HepG2 (cell line): ENCODE data around the gene RINL. TPM values are rescaled to one million over a fixed set of nuclear protein-coding genes. Genes with fewer than 3 reads are reported as not detected.

Experiments
- DPF2 ChIP-seq: sonication (generic); formaldehyde crosslinking; IDR thresholded peaks from 2 replicates; pipeline ENCODE4 v1.4.0; 2020; ENCODE audit warnings: mild to moderate bottlenecking, low read depth, missing genetic modification reagents, borderline replicate concordance
- HOMEZ ChIP-seq: IDR thresholded peaks from 2 replicates; pipeline ENCODE4 v1.6.1; 2016; ENCODE audit warnings: low read depth
- ISX ChIP-seq: sonication (generic); formaldehyde crosslinking; conservative IDR thresholded peaks from 2 replicates; pipeline ENCODE4 v1.5.0; 2020; ENCODE audit warnings: missing genetic modification reagents
- NKX3-1 ChIP-seq: sonication (generic); formaldehyde crosslinking; IDR thresholded peaks from 2 replicates; pipeline ENCODE4 v1.5.0; 2020; ENCODE audit warnings: missing genetic modification reagents
- NRL ChIP-seq: sonication (generic); formaldehyde crosslinking; IDR thresholded peaks from 2 replicates; pipeline ENCODE4 v1.5.0; 2020; ENCODE audit warnings: missing genetic modification reagents, mild to moderate bottlenecking, moderate library complexity, borderline replicate concordance
- PAWR ChIP-seq: sonication (generic); formaldehyde crosslinking; IDR thresholded peaks from 2 replicates; pipeline ENCODE4 v1.4.0; 2020; ENCODE audit warnings: missing genetic modification reagents, mild to moderate bottlenecking, borderline replicate concordance
- PAX8 ChIP-seq: sonication (generic); formaldehyde crosslinking; IDR thresholded peaks from 2 replicates; pipeline ENCODE4 v1.8.0; 2022; ENCODE audit warnings: mild to moderate bottlenecking, missing genetic modification reagents, borderline replicate concordance
- TCF7 ChIP-seq: sonication (generic); IDR thresholded peaks from 2 replicates; pipeline ENCODE4 v1.6.1; 2016; ENCODE audit warnings: antibody characterized with exemption, low read depth
- TFDP2 ChIP-seq: sonication (generic); formaldehyde crosslinking; IDR thresholded peaks from 2 replicates; pipeline ENCODE4 v1.4.0; 2020; ENCODE audit warnings: missing genetic modification reagents
- TSC22D2 ChIP-seq: sonication (generic); formaldehyde crosslinking; IDR thresholded peaks from 2 replicates; pipeline ENCODE4 v1.5.1; 2020; ENCODE audit warnings: missing genetic modification reagents, mild to moderate bottlenecking, borderline replicate concordance
- ZNF232 ChIP-seq: sonication (generic); formaldehyde crosslinking; IDR thresholded peaks from 2 replicates; pipeline ENCODE4 v1.4.0; 2020; ENCODE audit warnings: missing genetic modification reagents, borderline replicate concordance
- ZNF282 ChIP-seq: fragments of 450-650 bp; IDR thresholded peaks from 2 replicates; pipeline ENCODE4 v1.6.1; 2018; ENCODE audit not compliant: partially characterized antibody
- ZNF317 ChIP-seq: sonication (generic); formaldehyde crosslinking; IDR thresholded peaks from 2 replicates; pipeline ENCODE4 v1.5.0; 2020; ENCODE audit warnings: mild to moderate bottlenecking, missing genetic modification reagents
- ZNF367 ChIP-seq: sonication (generic); formaldehyde crosslinking; IDR thresholded peaks from 2 replicates; pipeline ENCODE4 v1.4.0; 2020; ENCODE audit warnings: missing genetic modification reagents, borderline replicate concordance
- ZNF441 ChIP-seq: sonication (generic); formaldehyde crosslinking; IDR thresholded peaks from 2 replicates; pipeline ENCODE4 v1.7.0; 2021; ENCODE audit warnings: missing genetic modification reagents, borderline replicate concordance
- ZNF605 ChIP-seq: sonication (generic); formaldehyde crosslinking; IDR thresholded peaks from 2 replicates; pipeline ENCODE4 v1.8.0; 2022; ENCODE audit warnings: mild to moderate bottlenecking, missing genetic modification reagents
- ZNF777 ChIP-seq: sonication (generic); formaldehyde crosslinking; IDR thresholded peaks from 2 replicates; pipeline ENCODE4 v1.4.0; 2020; ENCODE audit warnings: missing genetic modification reagents
- ZSCAN12 ChIP-seq: sonication (generic); formaldehyde crosslinking; IDR thresholded peaks from 2 replicates; pipeline ENCODE4 v1.9.0; 2021; ENCODE audit warnings: mild to moderate bottlenecking, missing genetic modification reagents
- ZSCAN31 ChIP-seq: sonication (generic); formaldehyde crosslinking; IDR thresholded peaks from 2 replicates; pipeline ENCODE4 v1.5.0; 2020; ENCODE audit warnings: low read depth, mild to moderate bottlenecking, missing genetic modification reagents
- ZSCAN9 ChIP-seq: IDR thresholded peaks from 2 replicates; pipeline ENCODE4 v1.6.1; 2016; ENCODE audit warnings: borderline replicate concordance
- polyA plus RNA-seq, 8 experiments: library from polyadenylated mRNA; depleted of rRNA in 3 of 8; stranded (reverse) in 7 of 8; unstranded in 1 of 8; fragments of >200 nt; fragmentation: Illumina TruSeq in 4 of 8; extraction: Trizol in 4 of 8; gene quantifications; 2 replicates each; pipeline versions ENCODE4 v1.2.1 to v1.2.3, GENCODE V29; 2011 to 2016; ENCODE audit warnings: low read depth in 4 of 8, missing spikeins in 1 of 8, mixed read lengths in 1 of 8; ENCODE audit not compliant: insufficient read depth in 1 of 8
- total RNA-seq, 5 experiments: library from RNA; depleted of rRNA; stranded (reverse); fragments of >200 nt; fragmentation: Illumina TruSeq; extraction: Trizol; gene quantifications; 2 replicates each; pipeline ENCODE4 v1.2.3, GENCODE V29; 2016; ENCODE audit warnings: low read depth in 1 of 5
- TF ChIP-seq, protein P1 (sequence below): IDR thresholded peaks from 2 replicates; pipeline ENCODE4 v1.6.1; 2012; ENCODE audit warnings: inconsistent platforms
- TF ChIP-seq, protein P2 (sequence below): IDR thresholded peaks from 2 replicates; pipeline ENCODE4 v1.6.1; 2016; ENCODE audit warnings: mild to moderate bottlenecking, missing biosample characterization, missing genetic modification reagents
- TF ChIP-seq, protein P3 (sequence below): sonication (generic); formaldehyde crosslinking; IDR thresholded peaks from 2 replicates; pipeline ENCODE4 v1.4.0; 2020; ENCODE audit warnings: mild to moderate bottlenecking, low read depth, missing genetic modification reagents
- TF ChIP-seq, protein P4 (sequence below): sonication (generic); formaldehyde crosslinking; IDR thresholded peaks from 2 replicates; pipeline ENCODE4 v1.5.0; 2020; ENCODE audit warnings: mild to moderate bottlenecking, missing genetic modification reagents, moderate library complexity

RINL gene
- total and polyA plus RNA-seq, 2 of the 13 experiments (the other 11 are each of a cell fraction or from before 2014, with no cell fraction given): 11.4 to 18.0 TPM

GRCh38 chr19:38831142-38831605, 46.9 kb downstream of the RINL start (continued):
- no peak; the same call in 1 of the 2 replicates for TF ChIP-seq NRL (CRISPR knock-in tag)
- TF ChIP-seq TFDP2 (CRISPR knock-in tag): peak; percentile 54
- no peak for TF ChIP-seq DPF2
- TF ChIP-seq, protein P1, sequence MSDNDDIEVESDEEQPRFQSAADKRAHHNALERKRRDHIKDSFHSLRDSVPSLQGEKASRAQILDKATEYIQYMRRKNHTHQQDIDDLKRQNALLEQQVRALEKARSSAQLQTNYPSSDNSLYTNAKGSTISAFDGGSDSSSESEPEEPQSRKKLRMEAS: no peak
- TF ChIP-seq ZNF317: 0 out of 2 replicates have a peak, but pooled peaks have one; percentile 10
- no peak for TF ChIP-seq TCF7
- 0 out of 2 replicates have a peak, but pooled peaks have one; percentile 30 for TF ChIP-seq ZSCAN12 (CRISPR knock-in tag)
- no peak for TF ChIP-seq HOMEZ
- no peak for TF ChIP-seq ZNF282
- 0 out of 2 replicates have a peak, but pooled peaks have one; percentile 18 for TF ChIP-seq ZSCAN9 (CRISPR knock-in tag)
- TF ChIP-seq PAWR (CRISPR knock-in tag): peak; percentile 40; the same call in 1 of the 2 replicates
- TF ChIP-seq, protein P2, sequence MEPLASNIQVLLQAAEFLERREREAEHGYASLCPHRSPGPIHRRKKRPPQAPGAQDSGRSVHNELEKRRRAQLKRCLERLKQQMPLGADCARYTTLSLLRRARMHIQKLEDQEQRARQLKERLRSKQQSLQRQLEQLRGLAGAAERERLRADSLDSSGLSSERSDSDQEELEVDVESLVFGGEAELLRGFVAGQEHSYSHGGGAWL (CRISPR knock-in tag): no peak
- no peak for TF ChIP-seq ZNF605 (CRISPR knock-in tag)
- 0 out of 2 replicates have a peak, but pooled peaks have one; percentile 44 for TF ChIP-seq ZNF232 (CRISPR knock-in tag)
- TF ChIP-seq ISX (CRISPR knock-in tag): peak; percentile 65; the same call in 1 of the 2 replicates
- TF ChIP-seq PAX8 (CRISPR knock-in tag): peak; percentile 64; the same call in 1 of the 2 replicates
- TF ChIP-seq, protein P3, sequence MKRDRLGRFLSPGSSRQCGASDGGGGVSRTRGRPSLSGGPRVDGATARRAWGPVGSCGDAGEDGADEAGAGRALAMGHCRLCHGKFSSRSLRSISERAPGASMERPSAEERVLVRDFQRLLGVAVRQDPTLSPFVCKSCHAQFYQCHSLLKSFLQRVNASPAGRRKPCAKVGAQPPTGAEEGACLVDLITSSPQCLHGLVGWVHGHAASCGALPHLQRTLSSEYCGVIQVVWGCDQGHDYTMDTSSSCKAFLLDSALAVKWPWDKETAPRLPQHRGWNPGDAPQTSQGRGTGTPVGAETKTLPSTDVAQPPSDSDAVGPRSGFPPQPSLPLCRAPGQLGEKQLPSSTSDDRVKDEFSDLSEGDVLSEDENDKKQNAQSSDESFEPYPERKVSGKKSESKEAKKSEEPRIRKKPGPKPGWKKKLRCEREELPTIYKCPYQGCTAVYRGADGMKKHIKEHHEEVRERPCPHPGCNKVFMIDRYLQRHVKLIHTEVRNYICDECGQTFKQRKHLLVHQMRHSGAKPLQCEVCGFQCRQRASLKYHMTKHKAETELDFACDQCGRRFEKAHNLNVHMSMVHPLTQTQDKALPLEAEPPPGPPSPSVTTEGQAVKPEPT (CRISPR knock-in tag): no peak; the same call in 1 of the 2 replicates
- TF ChIP-seq, protein P4, sequence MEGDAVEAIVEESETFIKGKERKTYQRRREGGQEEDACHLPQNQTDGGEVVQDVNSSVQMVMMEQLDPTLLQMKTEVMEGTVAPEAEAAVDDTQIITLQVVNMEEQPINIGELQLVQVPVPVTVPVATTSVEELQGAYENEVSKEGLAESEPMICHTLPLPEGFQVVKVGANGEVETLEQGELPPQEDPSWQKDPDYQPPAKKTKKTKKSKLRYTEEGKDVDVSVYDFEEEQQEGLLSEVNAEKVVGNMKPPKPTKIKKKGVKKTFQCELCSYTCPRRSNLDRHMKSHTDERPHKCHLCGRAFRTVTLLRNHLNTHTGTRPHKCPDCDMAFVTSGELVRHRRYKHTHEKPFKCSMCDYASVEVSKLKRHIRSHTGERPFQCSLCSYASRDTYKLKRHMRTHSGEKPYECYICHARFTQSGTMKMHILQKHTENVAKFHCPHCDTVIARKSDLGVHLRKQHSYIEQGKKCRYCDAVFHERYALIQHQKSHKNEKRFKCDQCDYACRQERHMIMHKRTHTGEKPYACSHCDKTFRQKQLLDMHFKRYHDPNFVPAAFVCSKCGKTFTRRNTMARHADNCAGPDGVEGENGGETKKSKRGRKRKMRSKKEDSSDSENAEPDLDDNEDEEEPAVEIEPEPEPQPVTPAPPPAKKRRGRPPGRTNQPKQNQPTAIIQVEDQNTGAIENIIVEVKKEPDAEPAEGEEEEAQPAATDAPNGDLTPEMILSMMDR: peak; percentile 17; the same call in 1 of the 2 replicates
- TF ChIP-seq ZNF367: peak; percentile 65; the same call in 1 of the 2 replicates
- peak; percentile 59; the same call in 1 of the 2 replicates for TF ChIP-seq ZNF777
- peak; percentile 67 for TF ChIP-seq ZSCAN31 (CRISPR knock-in tag)
- 0 out of 2 replicates have a peak, but pooled peaks have one; percentile 17 for TF ChIP-seq ZNF441 (CRISPR knock-in tag)
- TF ChIP-seq NKX3-1: 0 out of 2 replicates have a peak, but pooled peaks have one; percentile 42
- no peak for TF ChIP-seq TSC22D2 (CRISPR knock-in tag)
